SK-N-SH treated with all-trans-retinoic acid at 6 μM for 48 hours (cell line): ENCODE measurements around the gene FAM237A.

Experiments
- ATAC-seq: fragments of 200-7000 bp; cut with Tn5 transposase; 3 replicates; pipeline ENCODE4 v1.9.1; 2020; ENCODE audit warnings: mild to moderate bottlenecking, moderate library complexity
- ARNTL ChIP-seq: fragments of 450-650 bp; formaldehyde crosslinking; IDR thresholded peaks from 2 replicates; pipeline ENCODE4 v1.5.0; 2020; ENCODE audit warnings: low read depth, mild to moderate bottlenecking, moderate library complexity, borderline replicate concordance
- BACH2 ChIP-seq: fragments of 250-450 bp; sonication (Bioruptor Pico); IDR thresholded peaks from 2 replicates; pipeline ENCODE4 v1.9.0; 2021; ENCODE audit warnings: mild to moderate bottlenecking, borderline replicate concordance
- CREB5 ChIP-seq: fragments of 250-450 bp; sonication (Bioruptor Pico); IDR thresholded peaks from 2 replicates; pipeline ENCODE4 v1.5.1; 2020; ENCODE audit warnings: low read depth, mild to moderate bottlenecking, moderate library complexity
- CSDC2 ChIP-seq: fragments of 250-450 bp; sonication (Bioruptor Pico); IDR thresholded peaks from 2 replicates; pipeline ENCODE4 v1.5.0; 2020; ENCODE audit warnings: mild to moderate bottlenecking, moderate library complexity
- CSRNP3 ChIP-seq: fragments of 250-450 bp; sonication (Bioruptor Pico); IDR thresholded peaks from 2 replicates; pipeline ENCODE4 v1.5.1; 2021; ENCODE audit warnings: mild to moderate bottlenecking, moderate library complexity
- ESRRG ChIP-seq: fragments of 250-450 bp; sonication (Bioruptor Pico); IDR thresholded peaks from 2 replicates; pipeline ENCODE4 v1.6.1; 2021; ENCODE audit warnings: mild to moderate bottlenecking
- GLIS3 ChIP-seq: fragments of 250-450 bp; sonication (Bioruptor Pico); IDR thresholded peaks from 2 replicates; pipeline ENCODE4 v1.5.0; 2020; ENCODE audit warnings: mild to moderate bottlenecking, moderate library complexity
- ISL1 ChIP-seq: fragments of 250-450 bp; sonication (Bioruptor Pico); IDR thresholded peaks from 2 replicates; pipeline ENCODE4 v2.1.2; 2022; ENCODE audit warnings: mild to moderate bottlenecking, moderate library complexity
- OSR1 ChIP-seq: fragments of 250-450 bp; sonication (Bioruptor Pico); IDR thresholded peaks from 2 replicates; pipeline ENCODE4 v1.8.0; 2022; ENCODE audit warnings: moderate library complexity, mild to moderate bottlenecking, inconsistent platforms
- POU6F1 ChIP-seq: fragments of 250-450 bp; sonication (Bioruptor Pico); IDR thresholded peaks from 2 replicates; pipeline ENCODE4 v1.8.0; 2021; ENCODE audit warnings: low read depth, mild to moderate bottlenecking, moderate library complexity, borderline replicate concordance
- PPARA ChIP-seq: fragments of 250-450 bp; sonication (Bioruptor Pico); IDR thresholded peaks from 2 replicates; pipeline ENCODE4 v1.5.0; 2020; ENCODE audit warnings: mild to moderate bottlenecking, borderline replicate concordance
- RARB ChIP-seq: fragments of 250-450 bp; sonication (Bioruptor Pico); IDR thresholded peaks from 2 replicates; pipeline ENCODE4 v1.8.0; 2021; ENCODE audit warnings: mild to moderate bottlenecking, moderate library complexity
- TCF4 ChIP-seq: fragments of 250-450 bp; sonication (Bioruptor Pico); IDR thresholded peaks from 2 replicates; pipeline ENCODE4 v1.8.0; 2021; ENCODE audit warnings: mild to moderate bottlenecking, moderate library complexity, borderline replicate concordance
- TOX ChIP-seq: fragments of 250-450 bp; sonication (Bioruptor Pico); IDR thresholded peaks from 2 replicates; pipeline ENCODE4 v1.8.0; 2021; ENCODE audit warnings: mild to moderate bottlenecking, moderate library complexity, borderline replicate concordance
- ZC3H10 ChIP-seq: fragments of 250-450 bp; sonication (Bioruptor Pico); IDR thresholded peaks from 2 replicates; pipeline ENCODE4 v1.5.1; 2021; ENCODE audit warnings: mild to moderate bottlenecking, moderate library complexity
- ZFP3 ChIP-seq: fragments of 250-450 bp; sonication (Bioruptor Pico); IDR thresholded peaks from 2 replicates; pipeline ENCODE4 v1.5.0; 2020; ENCODE audit warnings: mild to moderate bottlenecking, moderate library complexity
- ZFP30 ChIP-seq: fragments of 450-650 bp; formaldehyde crosslinking; IDR thresholded peaks from 2 replicates; pipeline ENCODE4 v1.5.0; 2022; ENCODE audit warnings: mild to moderate bottlenecking, moderate library complexity
- ZNF565 ChIP-seq: fragments of 450-650 bp; formaldehyde crosslinking; conservative IDR thresholded peaks from 2 replicates; pipeline ENCODE4 v1.5.0; 2020; ENCODE audit warnings: low read depth, mild to moderate bottlenecking, moderate library complexity
- ZNF70 ChIP-seq: fragments of 450-650 bp; formaldehyde crosslinking; IDR thresholded peaks from 2 replicates; pipeline ENCODE4 v1.5.0; 2020; ENCODE audit warnings: mild to moderate bottlenecking, moderate library complexity
- ZNF8 ChIP-seq: fragments of 450-650 bp; formaldehyde crosslinking; IDR thresholded peaks from 2 replicates; pipeline ENCODE4 v1.5.0; 2020; ENCODE audit warnings: mild to moderate bottlenecking, moderate library complexity
- TF ChIP-seq, protein P1 (sequence below): fragments of 250-450 bp; sonication (Bioruptor Pico); IDR thresholded peaks from 2 replicates; pipeline ENCODE4 v1.8.0; 2020; ENCODE audit warnings: mild to moderate bottlenecking, moderate library complexity, borderline replicate concordance
- TF ChIP-seq, protein P2 (sequence below): fragments of 250-450 bp; sonication (Bioruptor Pico); IDR thresholded peaks from 2 replicates; pipeline ENCODE4 v1.5.0; 2020; ENCODE audit warnings: mild to moderate bottlenecking, moderate library complexity

Gene FAM237A

DNA sequence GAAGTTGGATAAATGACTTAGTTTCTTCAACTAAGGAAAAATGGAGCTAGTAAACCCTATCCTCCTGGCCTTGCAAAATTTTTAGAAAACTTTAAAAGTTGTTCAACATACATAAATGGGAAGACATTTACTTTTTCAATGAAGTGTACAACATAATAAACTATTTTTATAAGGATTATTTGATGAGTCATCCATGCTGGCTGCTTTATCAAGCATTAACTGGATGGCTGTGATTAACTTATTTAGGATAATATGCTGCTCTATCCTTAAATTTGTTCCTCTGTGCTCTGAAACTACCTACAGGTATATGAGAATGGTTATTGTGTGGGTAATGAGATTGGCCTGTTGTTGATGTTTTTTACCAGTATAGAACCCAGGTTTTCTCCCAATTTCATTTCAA is 54.6 kb downstream of the FAM237A start:
- TF ChIP-seq, protein P1, sequence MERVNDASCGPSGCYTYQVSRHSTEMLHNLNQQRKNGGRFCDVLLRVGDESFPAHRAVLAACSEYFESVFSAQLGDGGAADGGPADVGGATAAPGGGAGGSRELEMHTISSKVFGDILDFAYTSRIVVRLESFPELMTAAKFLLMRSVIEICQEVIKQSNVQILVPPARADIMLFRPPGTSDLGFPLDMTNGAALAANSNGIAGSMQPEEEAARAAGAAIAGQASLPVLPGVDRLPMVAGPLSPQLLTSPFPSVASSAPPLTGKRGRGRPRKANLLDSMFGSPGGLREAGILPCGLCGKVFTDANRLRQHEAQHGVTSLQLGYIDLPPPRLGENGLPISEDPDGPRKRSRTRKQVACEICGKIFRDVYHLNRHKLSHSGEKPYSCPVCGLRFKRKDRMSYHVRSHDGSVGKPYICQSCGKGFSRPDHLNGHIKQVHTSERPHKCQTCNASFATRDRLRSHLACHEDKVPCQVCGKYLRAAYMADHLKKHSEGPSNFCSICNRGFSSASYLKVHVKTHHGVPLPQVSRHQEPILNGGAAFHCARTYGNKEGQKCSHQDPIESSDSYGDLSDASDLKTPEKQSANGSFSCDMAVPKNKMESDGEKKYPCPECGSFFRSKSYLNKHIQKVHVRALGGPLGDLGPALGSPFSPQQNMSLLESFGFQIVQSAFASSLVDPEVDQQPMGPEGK (CRISPR knock-in tag) = no peak
- TF ChIP-seq ISL1 = no peak
- no peak for TF ChIP-seq CSRNP3
- no peak for TF ChIP-seq POU6F1 (CRISPR knock-in tag)
- TF ChIP-seq ZNF70 (CRISPR knock-in tag) = no peak
- TF ChIP-seq TOX (CRISPR knock-in tag) = no peak
- no peak for TF ChIP-seq ZNF565 (CRISPR knock-in tag)
- no peak for TF ChIP-seq PPARA (CRISPR knock-in tag)
- no peak for TF ChIP-seq CSDC2 (CRISPR knock-in tag)
- TF ChIP-seq ZNF8 (CRISPR knock-in tag) = no peak
- no peak for TF ChIP-seq OSR1 (CRISPR knock-in tag)
- no peak for TF ChIP-seq CREB5 (CRISPR knock-in tag)
- no peak for TF ChIP-seq ESRRG
- no peak for TF ChIP-seq ZFP3 (CRISPR knock-in tag)
- no peak for TF ChIP-seq BACH2
- TF ChIP-seq GLIS3 = no peak
- TF ChIP-seq TCF4 (CRISPR knock-in tag) = no peak
- ATAC-seq = no peak

GRCh38 chr2:206698811-206699210 is 56.5 kb downstream of the FAM237A start:
- TF ChIP-seq RARB (CRISPR knock-in tag) = no peak
- no peak for TF ChIP-seq ESRRG
- no peak for TF ChIP-seq ARNTL (CRISPR knock-in tag)
- TF ChIP-seq CREB5 (CRISPR knock-in tag) = no peak
- TF ChIP-seq ZFP30 (CRISPR knock-in tag) = no peak
- TF ChIP-seq TOX (CRISPR knock-in tag) = no peak
- no peak for TF ChIP-seq TCF4 (CRISPR knock-in tag)
- TF ChIP-seq ZNF70 (CRISPR knock-in tag) = no peak
- TF ChIP-seq BACH2 = no peak
- TF ChIP-seq, protein P1 (CRISPR knock-in tag) = no peak
- TF ChIP-seq, protein P2, sequence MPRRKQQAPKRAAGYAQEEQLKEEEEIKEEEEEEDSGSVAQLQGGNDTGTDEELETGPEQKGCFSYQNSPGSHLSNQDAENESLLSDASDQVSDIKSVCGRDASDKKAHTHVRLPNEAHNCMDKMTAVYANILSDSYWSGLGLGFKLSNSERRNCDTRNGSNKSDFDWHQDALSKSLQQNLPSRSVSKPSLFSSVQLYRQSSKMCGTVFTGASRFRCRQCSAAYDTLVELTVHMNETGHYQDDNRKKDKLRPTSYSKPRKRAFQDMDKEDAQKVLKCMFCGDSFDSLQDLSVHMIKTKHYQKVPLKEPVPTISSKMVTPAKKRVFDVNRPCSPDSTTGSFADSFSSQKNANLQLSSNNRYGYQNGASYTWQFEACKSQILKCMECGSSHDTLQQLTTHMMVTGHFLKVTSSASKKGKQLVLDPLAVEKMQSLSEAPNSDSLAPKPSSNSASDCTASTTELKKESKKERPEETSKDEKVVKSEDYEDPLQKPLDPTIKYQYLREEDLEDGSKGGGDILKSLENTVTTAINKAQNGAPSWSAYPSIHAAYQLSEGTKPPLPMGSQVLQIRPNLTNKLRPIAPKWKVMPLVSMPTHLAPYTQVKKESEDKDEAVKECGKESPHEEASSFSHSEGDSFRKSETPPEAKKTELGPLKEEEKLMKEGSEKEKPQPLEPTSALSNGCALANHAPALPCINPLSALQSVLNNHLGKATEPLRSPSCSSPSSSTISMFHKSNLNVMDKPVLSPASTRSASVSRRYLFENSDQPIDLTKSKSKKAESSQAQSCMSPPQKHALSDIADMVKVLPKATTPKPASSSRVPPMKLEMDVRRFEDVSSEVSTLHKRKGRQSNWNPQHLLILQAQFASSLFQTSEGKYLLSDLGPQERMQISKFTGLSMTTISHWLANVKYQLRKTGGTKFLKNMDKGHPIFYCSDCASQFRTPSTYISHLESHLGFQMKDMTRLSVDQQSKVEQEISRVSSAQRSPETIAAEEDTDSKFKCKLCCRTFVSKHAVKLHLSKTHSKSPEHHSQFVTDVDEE (CRISPR knock-in tag) = no peak
- no peak for TF ChIP-seq ISL1
- TF ChIP-seq ZC3H10 (CRISPR knock-in tag) = no peak
- no peak for TF ChIP-seq ZFP3 (CRISPR knock-in tag)
- no peak for TF ChIP-seq PPARA (CRISPR knock-in tag)
- TF ChIP-seq CSDC2 (CRISPR knock-in tag) = no peak
- no peak for TF ChIP-seq ZNF8 (CRISPR knock-in tag)
- TF ChIP-seq OSR1 (CRISPR knock-in tag) = no peak
- no peak for TF ChIP-seq CSRNP3
- TF ChIP-seq POU6F1 (CRISPR knock-in tag) = no peak
- no peak for ATAC-seq
